Left ventricle myocardium superior (tissue), 1 donor: ENCODE measurements around the gene SMIM14. TPM values are rescaled to one million over a fixed set of nuclear protein-coding genes. Genes with fewer than 3 reads are reported as not detected.

Experiments
- ATAC-seq: fragments of 200-7000 bp; cut with Tn5 transposase; one replicate; pipeline ENCODE4 v1.9.1; 2020; ENCODE audit warnings: mild to moderate bottlenecking, moderate library complexity
- DNase-seq: peaks from one replicate; pipeline ENCODE4 v3.0.0-alpha.2; 2020
- intact Hi-C: fragments of 100-400 bp; cut with micrococcal nuclease; formaldehyde crosslinking; loops from one replicate; pipeline ENCODE4 v1.11.0; 2022
- total RNA-seq: library from RNA; stranded (reverse); fragmentation: NEBNext Ultra II Directional; extraction: Animal tissue kit (Norgen Biotek cat#: 25700); gene quantifications from one replicate; pipeline ENCODE4 v1.2.1, GENCODE V29; 2021
- donor health status: DM: no; HTN: yes; CAD: no; lungs with severe emphysema.

Gene SMIM14
- total RNA-seq, 1 donor from 2014 or later: 8.7 TPM

- DNase-seq (no peak), ATAC-seq (peak; percentile 64)
- intact Hi-C loops: no loop called here
These were observed 24.0 kb downstream of the SMIM14 start for GRCh38 chr4:39614487-39615162.

- peak; percentile 34 for ATAC-seq
- DNase-seq: no peak
- intact Hi-C loops: no loop called here
These were observed 25.5 kb downstream of the SMIM14 start for GRCh38 chr4:39613093-39613656.

GRCh38 chr4:39609454-39609931, 29.2 kb downstream of the SMIM14 start:
- intact Hi-C loops: no loop called here
- DNase-seq (no peak), ATAC-seq (no peak)

- intact Hi-C loops: no loop called here
- DNase-seq (no peak), ATAC-seq (no peak)
These were observed 30.2 kb downstream of the SMIM14 start for GRCh38 chr4:39608451-39608850.

- no peak for ATAC-seq
- DNase-seq: no peak
- intact Hi-C loops: no loop called here
These were observed 31.9 kb downstream of the SMIM14 start for GRCh38 chr4:39606747-39607146.

- no peak for DNase-seq
- no peak for ATAC-seq
- intact Hi-C loops: no loop called here
These were observed 40.8 kb downstream of the SMIM14 start for GRCh38 chr4:39597695-39598381.

- ATAC-seq (no peak), DNase-seq (no peak)
- intact Hi-C loops: no loop called here
These were observed 41.7 kb downstream of the SMIM14 start for GRCh38 chr4:39596971-39597370.

- DNase-seq (no peak), ATAC-seq (no peak)
- intact Hi-C loops: no loop called here
These were observed 47.4 kb downstream of the SMIM14 start for GRCh38 chr4:39591290-39591689.

GRCh38 chr4:39587881-39588280, 50.8 kb downstream of the SMIM14 start:
- DNase-seq (no peak), ATAC-seq (no peak)
- intact Hi-C loops: no loop called here

- intact Hi-C loops: no loop called here
- DNase-seq (no peak), ATAC-seq (no peak)
These were observed 63.7 kb downstream of the SMIM14 start for GRCh38 chr4:39574946-39575345.

- ATAC-seq: no peak
- no peak for DNase-seq
- intact Hi-C loops: no loop called here
These were observed 67.2 kb downstream of the SMIM14 start for GRCh38 chr4:39571504-39571903.

GRCh38 chr4:39571054-39571453, 67.6 kb downstream of the SMIM14 start:
- DNase-seq (no peak), ATAC-seq (no peak)
- intact Hi-C loops: no loop called here

- ATAC-seq (no peak), DNase-seq (no peak)
- intact Hi-C loops: no loop called here
These were observed 69.5 kb downstream of the SMIM14 start for GRCh38 chr4:39569209-39569608.

GRCh38 chr4:39568805-39569204, 69.9 kb downstream of the SMIM14 start:
- ATAC-seq: no peak
- DNase-seq: no peak
- intact Hi-C loops: no loop called here

- intact Hi-C loops: no loop called here
- DNase-seq (no peak), ATAC-seq (no peak)
These were observed 72.6 kb downstream of the SMIM14 start for GRCh38 chr4:39565878-39566600.

GRCh38 chr4:39563346-39563847, 75.3 kb downstream of the SMIM14 start:
- intact Hi-C loops: no loop called here
- no peak for DNase-seq
- no peak for ATAC-seq

- intact Hi-C loops: no loop called here
- ATAC-seq (no peak), DNase-seq (no peak)
These were observed 75.9 kb downstream of the SMIM14 start for GRCh38 chr4:39562792-39563191.

GRCh38 chr4:39559626-39560025, 79.0 kb downstream of the SMIM14 start:
- DNase-seq (no peak), ATAC-seq (no peak)
- intact Hi-C loops: no loop called here

- no peak for DNase-seq
- intact Hi-C loops: no loop called here
- ATAC-seq: no peak
These were observed 83.2 kb downstream of the SMIM14 start for GRCh38 chr4:39555472-39555871.
